A549 treated with ZK216348 at 1 μM for 4 hours (cell line): ENCODE measurements around the gene ZNF808. TPM values are rescaled to one million over a fixed set of nuclear protein-coding genes. Genes with fewer than 3 reads are reported as not detected.

Source experiments
- total RNA-seq: library from RNA; stranded (reverse); fragments of 200-300 nt; extraction: Qiagen RNA extraction; gene quantifications from 5 replicates; pipeline ENCODE4 v1.2.3, GENCODE V29; 2022; ENCODE audit warnings: low read depth

ZNF808 gene
- 0.04 to 0.21 TPM (median 0.09 TPM) in 3 of 5 replicates, not detected in the others for total RNA-seq

DNA sequence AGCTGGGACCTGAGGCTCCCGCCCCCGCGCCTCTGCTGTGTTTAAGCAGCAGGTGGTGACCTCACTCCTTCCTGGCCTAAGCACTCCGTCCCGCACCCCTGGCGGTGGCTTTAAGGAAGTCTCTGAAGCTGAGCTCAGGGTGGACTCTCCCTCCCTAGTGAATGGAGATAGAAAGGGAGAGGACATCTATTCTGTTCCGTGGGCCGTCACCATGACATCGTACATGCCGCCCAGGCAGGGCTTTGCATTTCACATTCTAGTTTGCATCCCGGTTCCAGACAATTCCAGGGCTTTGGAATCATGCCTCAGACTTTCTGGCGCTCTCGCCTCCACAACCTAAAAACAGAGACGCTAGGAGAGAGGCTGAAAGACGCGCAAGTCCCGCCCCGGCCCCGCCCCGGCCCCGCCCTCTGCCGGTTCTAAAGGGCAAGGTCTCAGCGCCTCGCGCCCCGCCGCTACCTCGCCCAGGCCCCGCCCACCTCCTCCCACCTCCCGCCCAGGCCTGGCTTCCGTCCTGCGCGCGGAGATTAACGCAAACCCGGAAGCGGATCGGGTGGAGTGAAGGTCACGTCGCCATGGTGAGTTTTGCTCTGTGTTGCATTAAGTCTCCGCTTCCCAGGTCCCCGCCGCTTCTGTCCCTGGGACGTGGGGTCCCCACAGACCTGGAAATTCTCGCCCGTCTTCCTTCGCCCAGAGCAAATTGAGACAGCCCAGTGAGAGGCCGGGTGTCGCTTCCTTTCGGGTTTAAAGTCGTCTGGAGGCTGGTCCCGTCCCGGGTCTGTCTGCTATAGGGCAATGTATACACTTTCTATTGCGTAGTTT is at the start of gene ZNF808:
ZNF808 (plus strand) TSS at position 535 of the 822 bp plus-strand sequence. CDS start 15,617 bp downstream, outside the sequence.

DNA sequence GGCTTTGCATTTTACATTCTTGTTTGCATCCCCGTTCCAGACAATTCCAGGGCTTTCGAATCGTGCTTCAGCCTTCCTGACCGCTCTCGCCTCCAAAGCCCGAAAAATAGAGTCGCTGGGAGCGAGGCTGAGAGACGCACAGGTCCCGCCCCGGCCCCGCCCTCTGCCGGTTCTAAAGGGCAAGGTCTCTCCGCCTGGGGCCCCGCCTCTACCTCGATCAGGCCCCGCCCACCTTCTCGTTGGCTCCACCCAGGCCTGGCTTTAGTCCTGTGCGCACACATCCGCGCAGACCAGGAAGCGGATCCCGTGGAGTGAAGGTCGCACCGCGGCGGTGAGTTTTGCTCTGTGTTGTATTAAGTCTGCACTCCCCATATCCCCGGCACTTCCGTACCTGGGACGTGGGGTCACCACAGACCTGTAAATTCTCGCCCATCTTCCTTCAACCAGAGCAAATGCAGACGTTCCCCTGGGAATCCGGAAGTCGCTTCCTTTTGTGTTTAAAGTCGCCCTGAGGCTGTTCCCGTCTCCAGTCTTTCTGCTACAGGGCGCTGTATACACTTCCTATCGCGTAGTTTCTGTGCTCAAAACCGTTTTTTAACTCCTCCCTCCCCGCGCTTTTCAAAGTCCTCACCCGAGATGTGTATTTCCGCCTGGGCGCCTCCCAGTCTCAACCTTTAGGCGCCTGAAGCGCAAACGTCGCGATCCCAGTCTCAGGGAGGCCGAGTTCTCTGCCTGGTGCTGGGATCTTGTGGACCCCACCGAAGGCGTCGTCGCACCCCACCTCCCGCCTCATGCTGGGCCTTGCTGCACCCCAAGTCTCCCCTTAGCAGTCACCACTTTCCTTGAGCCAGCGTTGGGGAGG is 42.8 kb downstream of the ZNF808 start, which contains the start of gene ZNF701:
ZNF701 (plus strand) TSS at position 288 of the 862 bp plus-strand sequence. CDS start 3,861 bp downstream, outside the sequence.

Other genes starting within 250 kb of the ZNF808 start
- gene ZNF480, start 230.5 kb upstream of the ZNF808 start, total RNA-seq, result 11.8 to 18.2 TPM (median 15.6 TPM) in 5 replicates
- gene ZNF610, start 191.4 kb upstream of the ZNF808 start, total RNA-seq, result not detected in 5 replicates
- gene ZNF880, start 157.7 kb upstream of the ZNF808 start, total RNA-seq, result 0.16 to 1.8 TPM (median 0.70 TPM) in 5 replicates
- 0.04 to 0.57 TPM (median 0.20 TPM) in 4 of 5 replicates, not detected in the other for gene ZNF528, start 129.8 kb upstream of the ZNF808 start, total RNA-seq
- not detected in 5 replicates for gene ZNF534, start 98.5 kb upstream of the ZNF808 start, total RNA-seq
- gene ZNF578, start 74.1 kb upstream of the ZNF808 start, total RNA-seq, result not detected in 5 replicates
- gene ZNF701, start 42.6 kb downstream of the ZNF808 start, total RNA-seq, result 0.11 to 0.34 TPM (median 0.22 TPM) in 5 replicates
- 0.14 to 0.17 TPM (median 0.15 TPM) in 5 replicates for gene ZNF83, start 110.7 kb downstream of the ZNF808 start, total RNA-seq
- gene ZNF611, start 207.4 kb downstream of the ZNF808 start, total RNA-seq, result 2.3 to 5.1 TPM (median 2.7 TPM) in 5 replicates